Transverse colon (tissue), 3 donors: ENCODE results near the gene CDHR2.

Experiments used
- POLR2A ChIP-seq: fragments of 450-650 bp; IDR thresholded peaks from one replicate; pipeline ENCODE4 v1.6.1; 2016; ENCODE audit warnings: antibody characterized with exemption, mild to moderate bottlenecking, moderate library complexity
- POLR2AphosphoS5 ChIP-seq, 3 donors: sonication (generic); formaldehyde crosslinking; IDR thresholded peaks; one replicate each; pipeline ENCODE4 v1.6.1; 2016; ENCODE audit warnings: antibody characterized with exemption in 3 of 3

- TF ChIP-seq POLR2A (no peak), POLR2AphosphoS5 (IDR thresholded peaks at IDR 0.05) (no peak)
Measured at GRCh38 chr5:176624142-176624541, 75.0 kb downstream of the CDHR2 start.
